Keratinocyte (primary cell): ENCODE measurements around the gene PIEZO1. TPM values are rescaled to one million over a fixed set of nuclear protein-coding genes. Genes with fewer than 3 reads are reported as not detected.

ENCODE experiments used
- DNase-seq: peaks from one replicate; pipeline ENCODE4 v3.0.0-alpha.2; 2011; ENCODE audit warnings: low read depth, missing footprints, low spot score
- FAIRE-seq: peaks from 2 replicates; lab custom pipeline; 2011; peaks lifted over from hg19 to GRCh38; lab: Jason Lieb, UNC
- H2AFZ ChIP-seq: 2 replicates; pipeline ENCODE4 v1.6.0; 2012; ENCODE audit warnings: low read length, control low read depth, inconsistent platforms; ENCODE audit not compliant: control insufficient read depth
- H3K27ac ChIP-seq: 2 replicates; pipeline ENCODE4 v1.5.1; 2011; ENCODE audit warnings: low read length; ENCODE audit not compliant: control insufficient read depth, insufficient read depth
- H3K27me3 ChIP-seq: 3 replicates; pipeline ENCODE4 v1.6.0; 2011; ENCODE audit warnings: low read length; ENCODE audit not compliant: control insufficient read depth, insufficient read depth; ENCODE audit errors: extremely low read depth
- H3K36me3 ChIP-seq, 2 experiments: 2 replicates in 1 of 2; 3 replicates in 1 of 2; pipeline ENCODE4 v1.5.1; 2011; ENCODE audit warnings: low read length in 2 of 2, mild to moderate bottlenecking in 1 of 2; ENCODE audit not compliant: control insufficient read depth in 2 of 2, insufficient read depth in 2 of 2; ENCODE audit errors: extremely low read depth in 1 of 2
- H3K4me1 ChIP-seq: 3 replicates; pipeline ENCODE4 v1.5.1; 2011; ENCODE audit warnings: low read length; ENCODE audit not compliant: control insufficient read depth, insufficient read depth; ENCODE audit errors: extremely low read depth
- H3K4me2 ChIP-seq: 3 replicates; pipeline ENCODE4 v1.6.0; 2011; ENCODE audit warnings: low read depth, low read length; ENCODE audit not compliant: control insufficient read depth, insufficient read depth; ENCODE audit errors: extremely low read depth
- H3K4me3 ChIP-seq, 3 experiments: fragments of 200-600 bp in 1 of 3; sonication (generic) in 1 of 3; 2 replicates in 2 of 3; 3 replicates in 1 of 3; pipeline ENCODE4 v1.5.1; 2011 to 2016; ENCODE audit warnings: low read length in 3 of 3, mild to moderate bottlenecking in 3 of 3, control low read depth in 2 of 3, inconsistent platforms in 1 of 3, low read depth in 1 of 3, mixed read lengths in 1 of 3, mixed run types in 1 of 3, moderate library complexity in 1 of 3; ENCODE audit not compliant: control insufficient read depth in 2 of 3, insufficient read depth in 2 of 3; ENCODE audit errors: extremely low read depth in 1 of 3
- H3K79me2 ChIP-seq: 2 replicates; pipeline ENCODE4 v1.6.0; 2012; ENCODE audit warnings: low read length; ENCODE audit not compliant: control insufficient read depth, insufficient read depth
- H3K9ac ChIP-seq: 3 replicates; pipeline ENCODE4 v1.6.0; 2011; ENCODE audit warnings: low read length; ENCODE audit not compliant: control insufficient read depth, insufficient read depth; ENCODE audit errors: extremely low read depth
- H3K9me1 ChIP-seq: 3 replicates; pipeline ENCODE4 v1.6.0; 2011; ENCODE audit warnings: low read length; ENCODE audit not compliant: control insufficient read depth, insufficient read depth; ENCODE audit errors: extremely low read depth
- H3K9me3 ChIP-seq: 2 replicates; pipeline ENCODE4 v1.5.1; 2012; ENCODE audit warnings: low read depth, low read length; ENCODE audit not compliant: control insufficient read depth
- H4K20me1 ChIP-seq: 3 replicates; pipeline ENCODE4 v1.6.0; 2011; ENCODE audit warnings: low read length; ENCODE audit not compliant: control insufficient read depth, insufficient read depth; ENCODE audit errors: extremely low read depth
- CTCF ChIP-seq, 3 experiments: IDR thresholded peaks in 1 of 3; conservative IDR thresholded peaks in 1 of 3; optimal IDR thresholded peaks in 1 of 3; 2 replicates in 2 of 3; 3 replicates in 1 of 3; pipeline versions ENCODE3 to v1.5.1; 2011; ENCODE audit warnings: low read length in 3 of 3, mild to moderate bottlenecking in 3 of 3, moderate library complexity in 2 of 3, control low read depth in 1 of 3, inconsistent platforms in 1 of 3; ENCODE audit not compliant: insufficient read depth in 2 of 3; ENCODE audit errors: extremely low read depth in 1 of 3
- EZH2 ChIP-seq: IDR thresholded peaks from one replicate; pipeline ENCODE4 v1.6.1; 2012; ENCODE audit warnings: inconsistent platforms, mild to moderate bottlenecking, low read length, moderate library complexity
- dilution Hi-C: fragments of 300-500 bp; cut with MboI; formaldehyde crosslinking; loops from one replicate; pipeline ENCODE4 v1.7.0; 2020; ENCODE audit warnings: low sequenced_read_pairs; ENCODE audit not compliant: extremely low pct_ligation_motif_present
- polyA plus RNA-seq, 5 experiments: library from polyadenylated mRNA; depleted of rRNA in 3 of 5; stranded (reverse) in 3 of 5; stranded (forward) in 1 of 5; unstranded in 1 of 5; fragments of >200 nt; gene quantifications; 1 replicate in 1 of 5; 2 replicates in 3 of 5; 3 replicates in 1 of 5; pipeline versions ENCODE4 v1.2.1 to v1.2.3, GENCODE V29; 2011 to 2012; ENCODE audit warnings: missing spikeins in 2 of 5, low read depth in 1 of 5, low replicate concordance in 1 of 5

Gene PIEZO1
- polyA plus RNA-seq, 1 donor (not counting 4 experiments of a cell fraction or from before 2014, with no cell fraction given), result 62.8 TPM

GRCh38 chr16:88681709-88682451 is 103.1 kb downstream of the PIEZO1 start:
- Histone ChIP-seq H3K9me1 (no peaks in the 10 kb centered on the region), H3K4me1 (peaks cover 11% of the 10 kb centered on the region), H3K9me3 (no peaks in the 10 kb centered on the region), H2AFZ (no peak overlapping the region), H3K27me3 (peaks cover 41% of the 10 kb centered on the region), H4K20me1 (no peaks in the 10 kb centered on the region), H3K9ac (no peak overlapping the region), H3K27ac (no peak overlapping the region), H3K79me2 (no peaks in the 10 kb centered on the region), H3K36me3 (no peaks in the 10 kb centered on the region), H3K4me2 (no peak overlapping the region), H3K4me3 (no peak overlapping the region)
- dilution Hi-C loops, result no loop called here
- TF ChIP-seq EZH2 (no peak), CTCF (optimal IDR thresholded peaks at IDR 0.05 in 1 of 3, IDR thresholded peaks at IDR 0.05 in 1 of 3, conservative IDR thresholded peaks at IDR 0.05 in 1 of 3; ENCODE audit: extremely low read depth in 1 of 3, insufficient read depth in 2 of 3, low read length in 3 of 3) (no peak)
- DNase-seq (no peak), FAIRE-seq (no peak)

GRCh38 chr16:88681084-88681680 is 103.8 kb downstream of the PIEZO1 start:
- Histone ChIP-seq H3K9ac (no peak overlapping the region), H3K9me1 (no peaks in the 10 kb centered on the region), H3K27ac (no peak overlapping the region), H3K79me2 (no peaks in the 10 kb centered on the region), H3K4me1 (peaks cover 11% of the 10 kb centered on the region), H3K27me3 (peaks cover 36% of the 10 kb centered on the region), H3K4me2 (no peak overlapping the region), H2AFZ (no peak overlapping the region), H3K36me3 (no peaks in the 10 kb centered on the region), H3K4me3 (no peak overlapping the region), H3K9me3 (no peaks in the 10 kb centered on the region), H4K20me1 (no peaks in the 10 kb centered on the region)
- no peak for DNase-seq
- dilution Hi-C loops, result no loop called here
- TF ChIP-seq EZH2, result no peak
- peak; percentile 44 to 91 (median 88) for TF ChIP-seq CTCF (optimal IDR thresholded peaks at IDR 0.05 in 1 of 3, IDR thresholded peaks at IDR 0.05 in 1 of 3, conservative IDR thresholded peaks at IDR 0.05 in 1 of 3; ENCODE audit: extremely low read depth in 1 of 3, insufficient read depth in 2 of 3, low read length in 3 of 3)
- FAIRE-seq, result no peak
